HG03575 (cell line): ENCODE measurements around the gene GRIK5.

ENCODE experiments used
- ATAC-seq: cut with Tn5 transposase; IDR thresholded peaks from one replicate; pipeline ENCODE4 v1.9.1; 2021; ENCODE audit not compliant: unreplicated experiment, insufficient number of reproducible peaks, low FRiP score; ENCODE audit errors: extremely low read depth

The GRIK5 gene

GRCh38 chr19:42096255-42096837 is 26.3 kb upstream of the GRIK5 start:
- no peak for ATAC-seq

GRCh38 chr19:42095814-42096230 is 25.8 kb upstream of the GRIK5 start:
- ATAC-seq, result no peak

DNA sequence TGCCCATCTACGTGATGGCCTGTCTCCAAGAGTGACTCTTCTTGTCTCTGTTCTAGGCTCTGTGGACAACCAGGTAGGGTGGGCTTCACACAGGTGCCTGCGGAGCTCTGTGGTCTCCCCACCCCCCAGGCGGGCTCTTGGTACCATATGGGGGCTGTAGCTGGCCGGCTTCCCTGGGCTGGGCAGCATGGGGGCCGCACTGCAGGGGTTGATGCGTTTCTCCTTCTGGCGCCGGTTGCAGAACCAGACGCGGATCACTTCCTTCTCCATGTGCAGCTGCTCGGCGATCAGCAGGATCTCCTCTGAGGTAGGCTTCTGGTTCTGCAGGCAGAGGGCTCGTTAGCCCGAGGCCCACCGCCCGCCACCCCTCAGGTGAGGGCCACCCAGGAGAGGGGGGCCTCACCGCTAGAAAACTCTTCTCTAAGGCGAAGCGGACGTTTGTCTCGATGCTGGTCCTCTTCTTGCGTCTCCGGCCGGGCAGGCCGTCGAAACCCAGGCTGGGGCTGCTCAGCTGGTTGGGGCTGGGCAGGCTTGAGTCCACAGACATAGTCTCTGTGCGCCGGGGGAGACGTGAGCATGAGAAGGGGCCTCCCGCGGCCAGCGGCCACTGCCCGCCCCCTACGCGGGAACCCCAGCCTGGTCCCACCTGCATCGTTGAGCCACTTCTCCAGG is 25.3 kb upstream of the GRIK5 start:
- no peak for ATAC-seq

GRCh38 chr19:42093926-42094325 is 23.9 kb upstream of the GRIK5 start:
- ATAC-seq, result no peak

DNA sequence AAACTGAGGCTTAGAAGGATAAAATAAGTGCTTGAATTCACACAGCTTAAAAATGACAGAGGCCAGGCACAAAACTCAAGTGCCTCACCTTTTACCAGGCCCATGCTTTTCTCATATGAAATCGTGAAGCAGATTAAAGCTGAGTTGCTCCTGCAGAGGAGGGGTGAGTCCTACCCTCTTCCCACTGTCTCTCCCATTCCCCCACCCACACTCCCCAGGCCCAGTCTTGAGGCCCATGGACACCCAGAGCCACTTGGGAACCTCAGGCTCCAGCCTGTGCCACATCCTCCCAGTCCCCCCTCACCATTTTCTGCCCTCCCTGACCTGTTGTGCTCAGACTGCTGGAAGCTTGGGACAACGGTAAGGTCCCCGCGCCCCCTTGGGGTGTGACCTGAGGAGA is 23.5 kb upstream of the GRIK5 start:
- no peak for ATAC-seq

DNA sequence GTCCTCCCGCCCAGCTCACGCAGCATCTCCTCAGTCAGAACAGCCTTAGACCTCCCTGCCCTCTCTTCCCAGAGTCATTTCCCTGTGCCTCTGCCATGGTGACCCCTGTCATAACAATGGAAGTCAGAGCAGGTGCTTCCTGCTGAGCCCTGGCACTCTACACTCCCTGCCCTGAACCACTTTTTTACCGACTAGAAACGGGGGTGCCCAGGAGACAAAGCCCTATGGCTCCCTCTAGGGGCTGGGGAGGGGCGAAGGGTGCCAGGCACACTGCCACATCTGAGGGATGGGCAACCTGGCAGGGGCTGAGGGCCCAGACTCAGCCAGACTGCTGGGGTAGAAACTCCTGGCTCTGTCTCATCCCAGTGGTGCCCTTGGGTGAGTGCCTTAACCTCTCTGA is 22.3 kb upstream of the GRIK5 start:
- no peak for ATAC-seq

- no peak for ATAC-seq
These were observed 21.7 kb upstream of the GRIK5 start for GRCh38 chr19:42091742-42092141.

DNA sequence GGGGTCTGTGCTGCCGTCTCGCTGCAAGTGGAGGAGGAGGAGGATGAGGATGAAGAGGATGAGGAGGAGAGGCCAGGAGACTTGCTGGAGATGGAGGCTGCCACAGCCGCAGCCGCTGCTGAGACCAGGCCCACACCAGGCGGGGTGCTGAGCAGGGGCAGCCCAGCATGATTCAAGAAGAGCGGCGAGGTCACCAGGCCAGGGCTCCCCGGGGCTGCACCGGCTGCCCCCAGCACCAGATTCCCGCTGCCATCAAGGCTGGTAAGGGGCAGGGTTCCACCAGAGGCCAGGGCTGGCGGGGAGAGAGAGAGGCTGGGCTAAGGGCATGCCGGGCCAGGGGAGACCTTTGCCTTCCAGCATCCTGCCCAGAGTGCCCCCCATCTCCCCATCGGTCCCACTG is 21.3 kb upstream of the GRIK5 start:
- no peak for ATAC-seq

DNA sequence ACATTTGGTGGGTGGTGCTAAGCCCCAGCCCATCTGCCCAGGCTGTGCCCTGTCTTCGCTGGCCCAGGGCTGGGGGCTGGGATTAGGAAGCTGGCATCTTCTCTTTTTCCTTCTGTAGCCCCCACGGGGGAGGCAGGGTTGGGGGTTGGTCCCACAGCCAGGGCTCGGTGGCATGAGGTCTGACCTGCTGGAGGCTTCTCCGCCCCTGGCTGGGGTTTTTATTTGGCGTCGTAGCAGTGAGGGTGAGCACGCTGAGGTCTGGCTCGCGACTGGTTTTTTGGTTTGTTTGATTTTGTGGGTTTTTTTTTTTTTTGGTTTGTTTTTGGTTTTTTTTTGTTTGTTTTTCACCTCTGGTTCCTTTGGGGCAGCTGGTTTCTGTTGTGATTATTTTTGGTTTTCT is 20.7 kb upstream of the GRIK5 start:
- no peak for ATAC-seq

GRCh38 chr19:42089772-42090171 is 19.8 kb upstream of the GRIK5 start:
- ATAC-seq, result no peak

DNA sequence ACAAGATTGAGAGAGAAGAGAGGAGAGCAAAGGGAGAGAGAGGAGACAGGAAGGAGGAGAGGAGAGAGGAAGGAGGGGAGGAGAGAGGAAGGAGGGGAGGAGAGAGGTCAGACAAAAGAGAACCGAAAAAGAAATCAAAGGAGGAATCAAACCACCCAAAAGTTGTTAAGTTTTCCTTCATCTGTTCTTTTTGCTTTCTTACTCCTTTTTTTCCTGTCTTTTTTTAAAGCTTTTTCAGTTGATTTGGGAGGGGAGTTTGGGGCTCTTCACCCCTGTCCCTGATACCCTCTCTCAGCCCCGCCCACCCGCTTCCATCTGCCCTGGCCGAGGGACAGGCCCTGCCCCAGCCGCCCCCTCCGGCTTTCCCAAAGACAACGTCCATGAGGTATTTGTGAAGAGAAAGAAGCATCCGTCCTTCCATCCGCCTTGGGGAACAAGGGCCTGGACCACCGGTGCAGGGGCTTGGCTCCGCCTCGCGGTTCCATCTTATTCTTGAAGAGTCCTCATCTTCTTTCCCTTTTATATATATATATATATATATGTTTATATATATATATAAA is 19.3 kb upstream of the GRIK5 start:
- ATAC-seq, result no peak

DNA sequence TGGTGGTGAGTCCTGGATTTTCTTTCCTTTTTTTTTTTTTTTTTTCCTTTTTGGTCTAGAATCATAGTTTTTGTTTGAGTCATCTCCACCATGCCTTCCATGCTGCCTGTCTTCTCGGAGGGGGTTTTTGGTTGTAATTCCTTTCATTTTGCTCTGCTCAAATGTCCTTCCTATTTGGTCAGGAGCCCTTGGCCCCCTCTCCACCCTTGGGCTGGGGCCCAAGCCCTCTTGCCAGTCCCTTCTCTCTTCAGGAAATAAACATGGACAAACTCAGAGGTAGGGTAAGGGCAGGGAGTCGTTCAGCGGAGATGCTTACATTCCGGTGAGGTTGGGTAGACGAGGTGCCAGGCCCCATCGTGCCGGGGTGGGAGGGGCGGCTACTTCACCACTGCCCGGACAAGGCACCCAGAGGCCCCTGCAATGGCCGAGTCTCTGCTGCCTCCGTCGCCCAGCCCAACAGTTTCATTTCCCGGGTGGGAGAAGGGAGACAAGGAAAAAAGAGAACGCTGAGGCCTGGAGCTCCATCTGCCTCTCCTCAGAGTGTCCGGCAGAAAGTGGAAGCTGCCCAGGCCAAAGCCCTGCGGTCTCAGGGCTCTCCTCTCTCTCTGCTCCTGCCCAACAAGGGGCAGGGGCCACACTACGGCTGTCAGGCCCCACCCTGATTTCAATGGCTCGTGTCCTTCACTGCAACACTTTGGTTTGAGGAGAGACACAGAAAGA is 18.6 kb upstream of the GRIK5 start:
- ATAC-seq, result no peak

DNA sequence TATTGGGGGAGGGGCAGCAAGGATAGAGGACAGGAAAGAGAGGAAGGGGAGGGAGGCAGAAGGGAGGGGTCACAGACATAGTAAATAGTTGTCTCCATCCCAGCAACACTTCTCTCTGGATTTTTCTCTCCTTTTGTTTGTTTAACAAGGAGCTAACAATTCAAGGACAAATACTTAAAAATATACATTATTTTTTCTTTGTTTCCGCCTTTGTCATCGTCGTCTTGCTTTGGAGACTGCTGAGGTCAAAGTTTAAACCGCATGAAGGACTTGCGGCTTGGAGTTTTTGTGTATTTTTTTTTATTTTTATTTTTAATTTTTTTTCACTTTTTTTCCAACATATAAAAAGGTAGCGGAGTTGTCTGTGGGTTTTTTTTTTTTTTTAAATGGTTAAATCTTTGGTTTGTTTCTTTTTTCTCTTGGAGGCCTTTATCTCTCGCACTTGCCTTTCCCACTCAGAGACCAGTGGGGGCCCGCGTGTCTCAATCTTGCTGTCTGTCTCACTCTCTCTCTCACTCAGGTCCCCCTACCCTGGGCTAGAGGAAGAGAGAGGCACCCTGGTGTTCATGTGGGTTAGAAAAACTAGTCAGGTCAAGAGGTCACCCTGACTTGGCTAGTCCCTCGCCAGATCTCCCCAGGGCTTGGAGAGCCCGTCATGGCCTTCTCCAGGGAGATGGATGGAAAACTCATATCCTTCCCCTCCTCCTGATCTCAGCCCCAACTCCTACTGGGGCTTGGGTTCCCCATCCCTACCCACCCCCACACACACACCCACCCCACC is 17.0 kb upstream of the GRIK5 start:
- no peak for ATAC-seq

- ATAC-seq, result no peak
These were observed 16.3 kb upstream of the GRIK5 start for GRCh38 chr19:42086188-42086736.

DNA sequence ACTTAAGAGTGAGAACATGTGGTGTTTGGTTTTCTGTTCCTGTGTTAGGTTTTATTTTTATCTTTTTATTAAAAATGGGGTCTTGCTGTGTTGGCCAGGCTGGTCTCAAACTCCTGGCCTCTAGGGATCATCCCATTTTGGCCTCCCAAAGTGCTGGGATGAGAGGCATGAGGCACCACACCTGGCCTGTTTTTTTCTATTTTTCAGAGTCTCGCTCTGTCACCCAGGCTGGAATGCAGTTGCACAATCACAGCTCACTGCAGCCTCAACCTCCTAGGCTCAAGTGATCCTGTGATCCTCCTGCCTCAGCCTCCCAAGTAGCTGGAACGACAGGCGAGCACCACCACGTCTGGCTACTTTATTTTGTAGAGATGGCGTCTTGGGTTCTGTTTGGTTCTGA is 13.5 kb upstream of the GRIK5 start:
- ATAC-seq, result no peak

- ATAC-seq, result no peak
These were observed 11.7 kb upstream of the GRIK5 start for GRCh38 chr19:42081584-42082203.

GRCh38 chr19:42080764-42081375 is 10.9 kb upstream of the GRIK5 start:
- ATAC-seq, result no peak
